ENCODE results near the gene DSTN.

DNA sequence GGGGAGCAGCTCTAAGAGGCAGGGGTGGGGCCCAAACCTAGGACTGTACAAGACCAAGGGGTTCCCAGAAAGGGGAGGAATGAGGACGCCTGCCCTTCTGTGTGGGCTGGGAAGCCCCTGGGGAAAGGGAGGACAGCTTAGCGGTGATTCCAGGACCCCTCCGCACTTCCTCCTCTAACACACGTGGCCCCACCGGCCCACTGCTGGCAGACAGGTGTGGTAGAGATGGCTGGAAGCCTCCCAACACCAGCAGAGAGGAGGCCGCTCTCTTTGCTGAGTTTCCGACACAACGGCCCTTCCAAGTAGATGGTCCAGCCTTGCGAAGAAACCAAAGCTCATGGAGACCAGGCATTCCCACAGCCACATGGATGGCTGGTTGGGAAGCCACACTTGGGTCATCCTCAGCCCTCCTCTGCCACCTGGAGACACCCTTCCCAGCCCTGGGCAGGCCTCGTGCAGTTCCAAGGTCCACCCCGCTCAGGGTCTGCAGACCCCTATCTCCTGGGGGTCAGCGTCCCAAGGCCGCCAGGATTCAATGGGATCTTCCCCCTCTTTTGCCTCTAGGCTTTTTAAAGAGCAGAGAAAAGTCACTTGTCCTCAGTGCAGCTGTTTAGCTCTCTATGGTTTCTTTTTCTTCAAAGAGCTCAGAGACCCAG is 68.2 kb downstream of the DSTN start:
- no peak for TF ChIP-seq CTCF (IDR thresholded peaks at IDR 0.05 in 8 of 11, conservative IDR thresholded peaks at IDR 0.05 in 3 of 11)
- TF ChIP-seq POLR2A (IDR thresholded peaks at IDR 0.05) = no peak
